ENCODE data around the gene TUBGCP2. TPM values are rescaled to one million over a fixed set of nuclear protein-coding genes. Genes with fewer than 3 reads are reported as not detected.

TUBGCP2 gene
- total RNA-seq, 1 donor from 2014 or later: 42.6 TPM

GRCh38 chr10:133285217-133285616, 23.5 kb downstream of the TUBGCP2 start:
- DNase-seq (no peak), ATAC-seq (no peak)
- intact Hi-C loops (cut with micrococcal nuclease): no loop called here

- no peak for ATAC-seq
- intact Hi-C loops (cut with micrococcal nuclease): no loop called here
- no peak for DNase-seq
Measured at GRCh38 chr10:133283931-133284330, 24.7 kb downstream of the TUBGCP2 start.

- no peak for DNase-seq
- intact Hi-C loops (cut with micrococcal nuclease): no loop called here
- no peak for ATAC-seq
Measured at GRCh38 chr10:133282846-133283390, 25.8 kb downstream of the TUBGCP2 start.

GRCh38 chr10:133281628-133282372, 26.9 kb downstream of the TUBGCP2 start:
- intact Hi-C loops (cut with micrococcal nuclease): no loop called here
- ATAC-seq (no peak), DNase-seq (no peak)

- intact Hi-C loops (cut with micrococcal nuclease): no loop called here
- ATAC-seq (no peak), DNase-seq (no peak)
Measured at GRCh38 chr10:133281084-133281483, 27.6 kb downstream of the TUBGCP2 start.

- no peak for ATAC-seq
- intact Hi-C loops (cut with micrococcal nuclease): no loop called here
Measured at GRCh38 chr10:133280391-133281059, 28.1 kb downstream of the TUBGCP2 start.

GRCh38 chr10:133279326-133280226, 29.1 kb downstream of the TUBGCP2 start:
- intact Hi-C loops (cut with micrococcal nuclease): no loop called here
- no peak for DNase-seq
- no peak for ATAC-seq

More at GRCh38 chr10:133280391-133281059, 28.1 kb downstream of the TUBGCP2 start:
- no peak for DNase-seq

GRCh38 chr10:133278577-133279265, 30.0 kb downstream of the TUBGCP2 start:
- DNase-seq (peak; percentile 67), ATAC-seq (peak; percentile 37)
- intact Hi-C loops (cut with micrococcal nuclease): no loop called here

GRCh38 chr10:133277993-133278576, 30.6 kb downstream of the TUBGCP2 start:
- no peak for DNase-seq
- ATAC-seq: no peak
- intact Hi-C loops (cut with micrococcal nuclease): no loop called here

GRCh38 chr10:133277277-133277992, 31.2 kb downstream of the TUBGCP2 start:
- DNase-seq: no peak
- no peak for ATAC-seq
- intact Hi-C loops (cut with micrococcal nuclease): no loop called here

- peak; percentile 68 for DNase-seq
Measured at GRCh38 chr10:133276435-133277201, 32.1 kb downstream of the TUBGCP2 start, which contains the start of gene ADAM8. Gene ADAM8 (minus strand): TSS chr10:133276868. CDS start chr10:133276817, 51 bp downstream.

GRCh38 chr10:133276100-133276434, 32.6 kb downstream of the TUBGCP2 start:
- ATAC-seq: no peak
- intact Hi-C loops (cut with micrococcal nuclease): no loop called here
- no peak for DNase-seq

More at GRCh38 chr10:133276435-133277201, 32.1 kb downstream of the TUBGCP2 start, which contains the start of gene ADAM8:
- intact Hi-C loops (cut with micrococcal nuclease): no loop called here
- ATAC-seq: peak; percentile 33

- DNase-seq: no peak
- intact Hi-C loops (cut with micrococcal nuclease): no loop called here
- ATAC-seq: no peak
Measured at GRCh38 chr10:133275684-133276092, 33.0 kb downstream of the TUBGCP2 start.

GRCh38 chr10:133274751-133275683, 33.7 kb downstream of the TUBGCP2 start:
- no peak for ATAC-seq
- intact Hi-C loops (cut with micrococcal nuclease): no loop called here
- no peak for DNase-seq

GRCh38 chr10:133273534-133274143, 35.0 kb downstream of the TUBGCP2 start:
- ATAC-seq (no peak), DNase-seq (no peak)
- intact Hi-C loops (cut with micrococcal nuclease): no loop called here

- intact Hi-C loops (cut with micrococcal nuclease): no loop called here
- ATAC-seq: no peak
- no peak for DNase-seq
Measured at GRCh38 chr10:133272964-133273420, 35.7 kb downstream of the TUBGCP2 start.
